Natural killer cell (primary cell): ENCODE data around the gene OPA3. TPM values are rescaled to one million over a fixed set of nuclear protein-coding genes. Genes with fewer than 3 reads are reported as not detected.
A peak's percentile ranks its signal among the peaks of the same experiment; 100 is the strongest.

ENCODE experiments used
- ATAC-seq, 3 donors: fragments of 150-1000 bp in 2 of 3; fragments of 200-7000 bp in 1 of 3; cut with Tn5 transposase; 1 replicate in 1 of 3; 2 replicates in 2 of 3; pipeline ENCODE4 v1.10.0; 2021; ENCODE audit warnings: mild to moderate bottlenecking in 2 of 3, moderate library complexity in 2 of 3
- DNase-seq, 2 donors: peaks; one replicate each; pipeline versions ENCODE4 v3.0.0 to v3.0.0-alpha.2; 2013 to 2021; ENCODE audit warnings: mixed read lengths in 1 of 2
- H3K27ac ChIP-seq: one replicate; pipeline ENCODE4 v1.5.1; 2013; ENCODE audit warnings: mild to moderate bottlenecking, low read length
- H3K27me3 ChIP-seq: one replicate; pipeline ENCODE4 v1.6.1; 2013; ENCODE audit warnings: low read length; ENCODE audit not compliant: control insufficient read depth, insufficient read depth
- H3K36me3 ChIP-seq: one replicate; pipeline ENCODE4 v1.6.1; 2013; ENCODE audit warnings: low read length; ENCODE audit not compliant: control insufficient read depth, insufficient read depth
- H3K4me1 ChIP-seq: one replicate; pipeline ENCODE4 v1.6.1; 2013; ENCODE audit warnings: low read length; ENCODE audit not compliant: control insufficient read depth, insufficient read depth
- H3K4me3 ChIP-seq: one replicate; pipeline ENCODE4 v1.5.1; 2013; ENCODE audit warnings: low read length
- H3K9me3 ChIP-seq: one replicate; pipeline ENCODE4 v1.6.1; 2013; ENCODE audit warnings: low read length; ENCODE audit not compliant: control insufficient read depth, insufficient read depth
- H3K27ac Mint-ChIP-seq, 2 donors: one replicate each; pipeline ENCODE4 v1.8.0; 2022; ENCODE audit warnings: mild to moderate bottlenecking in 2 of 2, mixed read lengths in 2 of 2, moderate library complexity in 1 of 2
- H3K27me3 Mint-ChIP-seq, 2 donors: one replicate each; pipeline ENCODE4 v1.8.0; 2022; ENCODE audit warnings: low read depth in 2 of 2, mixed read lengths in 2 of 2
- H3K36me3 Mint-ChIP-seq: one replicate; pipeline ENCODE4 v1.8.0; 2022; ENCODE audit warnings: mixed read lengths
- H3K4me1 Mint-ChIP-seq, 2 donors: one replicate each; pipeline ENCODE4 v1.8.0; 2022; ENCODE audit warnings: mixed read lengths in 2 of 2
- H3K4me3 Mint-ChIP-seq: one replicate; pipeline ENCODE4 v1.8.0; 2022; ENCODE audit warnings: mild to moderate bottlenecking, moderate library complexity, mixed read lengths
- H3K9me3 Mint-ChIP-seq, 2 donors: one replicate each; pipeline ENCODE4 v1.8.0; 2022; ENCODE audit warnings: mixed read lengths in 2 of 2
- whole genome bisulfite sequencing: methylation state at CpG from one replicate; pipeline ENCODE4 v1.1.7; 2013; ENCODE audit warnings: missing lambda C conversion rate; ENCODE audit not compliant: insufficient coverage; 5-methylcytosine and 5-hydroxymethylcytosine counted together
- intact Hi-C: fragments of 100-400 bp; cut with micrococcal nuclease; formaldehyde crosslinking; loops from one replicate; pipeline ENCODE4 v1.14.2; 2022
- total RNA-seq, 4 donors: library from RNA; stranded (reverse); fragments of 120-200 nt in 1 of 4; gene quantifications; one replicate each; pipeline versions ENCODE4 v1.2.3 to v1.2.4, GENCODE V29; 2013 to 2022
- TF ChIP-seq, protein P1 (sequence below): fragments of 200-600 bp; IDR thresholded peaks from one replicate; pipeline ENCODE4 v1.8.0; 2022; ENCODE audit warnings: antibody characterized with exemption

Gene OPA3
- total RNA-seq, 3 donors from 2014 or later (not counting 1 experiment from before 2014, with no cell fraction given) = 8.2 to 10.4 (median 9.0) TPM

DNA sequence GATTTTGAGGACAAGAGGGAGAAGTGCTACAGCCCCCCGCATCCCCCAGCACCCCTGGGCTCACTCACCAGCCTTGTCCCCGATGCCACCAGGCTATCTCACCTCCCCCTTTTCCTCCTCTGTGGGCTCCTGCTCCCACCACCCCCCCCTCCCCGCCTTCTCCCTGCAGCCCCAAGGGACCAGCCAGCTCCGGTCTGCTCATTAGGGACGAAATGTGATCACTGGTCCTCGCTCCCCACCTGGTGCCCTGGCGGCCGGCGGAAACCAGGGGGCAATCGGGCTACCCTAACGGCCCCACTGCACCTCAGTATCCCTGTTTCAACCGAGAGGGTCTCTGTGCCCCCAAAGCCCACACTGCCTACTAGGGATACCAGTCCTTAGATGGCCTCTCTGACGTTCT lies 14.7 kb upstream of the OPA3 start:
- no peak for ATAC-seq
- Histone ChIP-seq H3K4me1 (peaks cover 16% of the 10 kb centered on the region), H3K9me3 (no peaks in the 10 kb centered on the region), H3K27ac (no peak overlapping the region), H3K27me3 (peaks cover 47% of the 10 kb centered on the region), H3K4me3 (no peak overlapping the region), H3K36me3 (no peaks in the 10 kb centered on the region)
- WGBS = 6% methylated on average over 13 of the region's 13 CpGs
- TF ChIP-seq, protein P1, sequence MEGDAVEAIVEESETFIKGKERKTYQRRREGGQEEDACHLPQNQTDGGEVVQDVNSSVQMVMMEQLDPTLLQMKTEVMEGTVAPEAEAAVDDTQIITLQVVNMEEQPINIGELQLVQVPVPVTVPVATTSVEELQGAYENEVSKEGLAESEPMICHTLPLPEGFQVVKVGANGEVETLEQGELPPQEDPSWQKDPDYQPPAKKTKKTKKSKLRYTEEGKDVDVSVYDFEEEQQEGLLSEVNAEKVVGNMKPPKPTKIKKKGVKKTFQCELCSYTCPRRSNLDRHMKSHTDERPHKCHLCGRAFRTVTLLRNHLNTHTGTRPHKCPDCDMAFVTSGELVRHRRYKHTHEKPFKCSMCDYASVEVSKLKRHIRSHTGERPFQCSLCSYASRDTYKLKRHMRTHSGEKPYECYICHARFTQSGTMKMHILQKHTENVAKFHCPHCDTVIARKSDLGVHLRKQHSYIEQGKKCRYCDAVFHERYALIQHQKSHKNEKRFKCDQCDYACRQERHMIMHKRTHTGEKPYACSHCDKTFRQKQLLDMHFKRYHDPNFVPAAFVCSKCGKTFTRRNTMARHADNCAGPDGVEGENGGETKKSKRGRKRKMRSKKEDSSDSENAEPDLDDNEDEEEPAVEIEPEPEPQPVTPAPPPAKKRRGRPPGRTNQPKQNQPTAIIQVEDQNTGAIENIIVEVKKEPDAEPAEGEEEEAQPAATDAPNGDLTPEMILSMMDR = no peak
- peak overlapping the region in 1 of 2 donors; percentile 16 for H3K27ac Mint-ChIP-seq
- H3K36me3 Mint-ChIP-seq = no peaks in the 10 kb centered on the region
- intact Hi-C loops = no loop called here
- H3K9me3 Mint-ChIP-seq = no peaks in the 10 kb centered on the region
- DNase-seq = no peak
- peaks cover 73 to 84% of the 10 kb centered on the region in 2 donors for H3K27me3 Mint-ChIP-seq
- peaks cover 25 to 36% of the 10 kb centered on the region in 2 donors for H3K4me1 Mint-ChIP-seq
- no peak overlapping the region for H3K4me3 Mint-ChIP-seq

DNA sequence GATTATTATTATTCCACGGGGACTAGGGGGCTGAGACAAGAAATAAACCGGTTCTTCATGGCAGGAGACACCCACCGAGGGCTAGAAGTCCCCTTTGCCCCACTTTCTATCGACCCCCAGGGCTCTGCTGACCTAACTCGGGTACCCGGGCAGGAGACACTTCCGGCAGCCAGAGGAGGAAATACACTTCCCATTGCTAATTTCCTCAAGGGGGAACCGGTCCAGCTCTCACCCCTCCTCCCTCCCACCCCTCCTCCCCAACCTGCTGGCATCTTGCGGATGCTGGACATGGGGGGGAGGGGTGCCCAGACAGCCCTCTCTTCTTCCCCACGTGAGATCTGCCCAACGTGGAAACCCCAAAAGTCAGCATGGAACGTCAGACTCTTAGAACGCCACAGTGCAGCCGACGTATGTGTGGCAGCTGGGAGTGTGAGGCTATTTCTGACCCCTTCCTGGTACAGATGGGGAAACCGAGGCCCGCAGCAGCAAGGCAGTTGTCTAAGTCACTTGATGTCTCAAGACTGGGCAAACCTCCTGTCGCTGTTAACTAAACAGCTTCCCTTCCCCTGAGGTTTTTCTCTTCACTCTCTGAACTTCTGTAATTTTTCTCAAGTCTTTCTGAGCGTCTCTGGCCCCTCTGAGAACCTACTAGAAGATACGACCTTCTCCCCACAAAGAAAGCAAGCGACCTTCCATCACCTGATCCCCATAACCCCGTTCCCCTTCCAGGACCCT lies 13.8 kb upstream of the OPA3 start:
- peaks cover 47% of the 10 kb centered on the region for H3K27me3 ChIP-seq
- ATAC-seq = peak in 2 of 3 donors; percentile 66 to 72

DNA sequence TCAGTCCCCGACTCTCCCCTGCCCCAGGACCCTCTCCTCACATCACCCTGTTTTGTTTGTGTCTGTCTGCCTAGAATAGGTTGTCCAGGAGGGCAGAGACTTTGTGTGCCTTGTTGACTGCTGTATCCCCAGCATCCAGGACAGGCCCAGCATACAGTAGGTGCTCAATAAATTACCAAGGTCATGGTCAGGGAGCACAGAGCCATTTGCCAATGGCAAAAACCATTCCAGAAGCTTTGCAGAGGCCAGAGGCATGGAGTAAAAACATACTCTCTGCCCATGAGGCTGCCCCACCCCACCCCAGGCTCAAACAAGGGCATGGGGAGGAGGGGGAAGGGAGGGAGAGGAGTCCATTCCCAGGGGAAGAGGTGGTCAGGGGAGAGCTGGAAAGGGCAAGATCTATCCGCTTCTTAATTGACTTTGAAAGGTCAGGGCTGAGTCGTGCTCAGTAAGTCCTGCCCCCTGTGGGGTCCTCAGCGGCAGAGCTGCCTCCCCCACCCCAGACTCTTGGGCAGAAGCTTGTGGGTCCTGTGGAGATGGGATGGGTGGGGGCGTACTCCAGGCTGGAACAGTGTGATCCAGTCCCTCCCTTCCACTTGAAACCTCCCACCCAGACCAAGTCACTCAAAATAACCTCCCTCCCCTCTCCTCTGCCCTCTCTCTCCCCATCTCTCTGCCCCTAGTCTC lies 13.0 kb upstream of the OPA3 start:
- Mint-ChIP-seq H3K27me3 (peaks cover 70 to 73% of the 10 kb centered on the region in 2 donors), H3K4me1 (peaks cover 23 to 36% of the 10 kb centered on the region in 2 donors), H3K36me3 (no peaks in the 10 kb centered on the region), H3K4me3 (no peak overlapping the region), H3K9me3 (no peaks in the 10 kb centered on the region), H3K27ac (peak overlapping the region in 1 of 2 donors; percentile 63)
- no peak overlapping the region for H3K4me3 ChIP-seq
- intact Hi-C loops = no loop called here
- DNase-seq (no peak), ATAC-seq (no peak)
- H3K27me3 ChIP-seq = peaks cover 45% of the 10 kb centered on the region
- no peak overlapping the region for H3K27ac ChIP-seq
- TF ChIP-seq, protein P1 = no peak
- 32% methylated on average over 3 of the region's 5 CpGs for WGBS
- H3K36me3 ChIP-seq = no peaks in the 10 kb centered on the region
- peaks cover 16% of the 10 kb centered on the region for H3K4me1 ChIP-seq
- H3K9me3 ChIP-seq = no peaks in the 10 kb centered on the region

More for the DNA sequence above, 13.8 kb upstream of the OPA3 start:
- intact Hi-C loops = no loop called here
- Histone ChIP-seq H3K36me3 (no peaks in the 10 kb centered on the region), H3K4me3 (no peak overlapping the region), H3K4me1 (peaks cover 16% of the 10 kb centered on the region), H3K9me3 (no peaks in the 10 kb centered on the region), H3K27ac (no peak overlapping the region)
- Mint-ChIP-seq H3K27me3 (peaks cover 75 to 82% of the 10 kb centered on the region in 2 donors), H3K27ac (peak overlapping the region in 1 of 2 donors; percentile 63), H3K9me3 (no peaks in the 10 kb centered on the region), H3K4me1 (peaks cover 25 to 36% of the 10 kb centered on the region in 2 donors), H3K36me3 (no peaks in the 10 kb centered on the region), H3K4me3 (no peak overlapping the region)
- DNase-seq = peak in 1 of 2 donors; percentile 38
- TF ChIP-seq, protein P1 = no peak
- under 1% methylated on average over 20 of the region's 22 CpGs for WGBS
